Smooth muscle cell (in vitro differentiated cells): Measurements from ENCODE around the gene PHTF1. TPM values are rescaled to one million over a fixed set of nuclear protein-coding genes. Genes with fewer than 3 reads are reported as not detected.

ENCODE experiments used
- DNase-seq: peaks from one replicate; lab custom pipeline; 2025; ENCODE audit not compliant: unreplicated experiment; lab: John Stamatoyannopoulos, UW
- H2AFZ ChIP-seq: fragments of 200-600 bp; sonication (generic); 2 replicates; pipeline ENCODE4 v1.6.0; 2016; ENCODE audit warnings: antibody characterized with exemption, low read depth, mild to moderate bottlenecking
- H3F3A ChIP-seq: fragments of 200-600 bp; sonication (generic); 2 replicates; pipeline ENCODE4 v1.6.0; 2017; ENCODE audit warnings: antibody characterized with exemption, low read depth
- H3K27ac ChIP-seq: fragments of 200-600 bp; sonication (generic); 2 replicates; pipeline ENCODE4 v1.5.1; 2016; ENCODE audit warnings: low read depth, mild to moderate bottlenecking
- H3K27me3 ChIP-seq: fragments of 200-600 bp; sonication (generic); 2 replicates; pipeline ENCODE4 v1.6.1; 2016; ENCODE audit warnings: low read depth, mild to moderate bottlenecking
- H3K36me3 ChIP-seq: fragments of 200-600 bp; sonication (generic); 2 replicates; pipeline ENCODE4 v1.5.1; 2016; ENCODE audit warnings: low read depth
- H3K4me1 ChIP-seq: fragments of 200-600 bp; sonication (generic); 2 replicates; pipeline ENCODE4 v1.5.1; 2016; ENCODE audit warnings: low read depth
- H3K4me2 ChIP-seq: fragments of 200-600 bp; sonication (generic); 2 replicates; pipeline ENCODE4 v1.6.0; 2016; ENCODE audit warnings: mild to moderate bottlenecking
- H3K4me3 ChIP-seq: fragments of 200-600 bp; sonication (generic); 2 replicates; pipeline ENCODE4 v1.5.1; 2016; ENCODE audit warnings: mild to moderate bottlenecking
- H3K79me2 ChIP-seq: fragments of 200-600 bp; sonication (generic); 2 replicates; pipeline ENCODE4 v1.6.0; 2016; ENCODE audit warnings: low read depth, mild to moderate bottlenecking
- H3K9ac ChIP-seq: fragments of 200-600 bp; sonication (generic); 2 replicates; pipeline ENCODE4 v1.6.0; 2016; ENCODE audit warnings: low read depth
- H3K9me3 ChIP-seq: fragments of 200-600 bp; sonication (generic); replicated peaks from 2 replicates; pipeline ENCODE4 v1.5.1; 2016; ENCODE audit warnings: low read depth
- H4K20me1 ChIP-seq: fragments of 200-600 bp; sonication (generic); 2 replicates; pipeline ENCODE4 v1.6.0; 2016; ENCODE audit warnings: low read depth
- CTCF ChIP-seq: fragments of 200-600 bp; sonication (generic); IDR thresholded peaks from 2 replicates; pipeline ENCODE4 v1.5.1; 2017; ENCODE audit warnings: borderline replicate concordance, mild to moderate bottlenecking, antibody characterized with exemption; ENCODE audit not compliant: insufficient read depth, poor library complexity, severe bottlenecking
- WGBS: methylation state at CpG from one replicate; pipeline ENCODE4 v1.1.7; 2016; ENCODE audit warnings: low lambda C conversion rate; 5-methylcytosine and 5-hydroxymethylcytosine counted together
- polyA plus RNA-seq: library from polyadenylated mRNA; unstranded; fragments of >200 nt; fragmentation: Nextera tagmentation; extraction: Ambion mirVana; gene quantifications from 2 replicates; pipeline ENCODE4 v1.2.1, GENCODE V29; 2016
- total RNA-seq: library from RNA; depleted of rRNA; stranded (reverse); fragments of >200 nt; gene quantifications from 2 replicates; pipeline ENCODE4 v1.2.3, GENCODE V29; 2014

PHTF1 gene
- total and polyA plus RNA-seq, 2 experiments from 2014 or later = 23.9 to 25.4 TPM

DNA sequence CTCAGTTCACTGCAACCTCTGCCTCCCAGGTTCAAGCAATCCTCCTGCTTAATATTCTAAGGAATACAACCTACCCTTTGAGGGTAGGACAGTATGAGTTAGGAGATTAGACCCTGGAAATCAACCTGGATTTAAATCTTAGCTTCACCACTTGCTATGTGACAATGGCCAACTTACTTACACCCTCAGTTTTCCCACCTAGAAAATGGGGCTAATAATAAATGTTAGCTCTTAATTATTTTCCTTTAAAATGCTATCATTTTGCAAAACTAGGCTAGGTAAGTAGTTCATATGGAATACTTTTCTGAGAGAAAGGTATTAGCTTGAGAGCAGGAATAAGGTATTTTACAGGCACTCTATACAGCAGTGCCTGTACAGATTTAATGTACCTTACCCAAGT lies 110.8 kb downstream of the PHTF1 start:
- H3K9me3 ChIP-seq = no peaks in the 10 kb centered on the region
- no peak for DNase-seq
- TF ChIP-seq CTCF = no peak
- no peaks in the 10 kb centered on the region for H4K20me1 ChIP-seq
- no peaks in the 10 kb centered on the region for H3K27me3 ChIP-seq
- H3K36me3 ChIP-seq = no peaks in the 10 kb centered on the region
- no peak overlapping the region for H2AFZ ChIP-seq
- no peaks in the 10 kb centered on the region for H3K79me2 ChIP-seq
- H3K4me3 ChIP-seq = no peak overlapping the region
- H3F3A ChIP-seq = no peaks in the 10 kb centered on the region
- no peak overlapping the region for H3K4me2 ChIP-seq
- no peak overlapping the region for H3K9ac ChIP-seq
- no peaks in the 10 kb centered on the region for H3K4me1 ChIP-seq
- no peak overlapping the region for H3K27ac ChIP-seq

DNA sequence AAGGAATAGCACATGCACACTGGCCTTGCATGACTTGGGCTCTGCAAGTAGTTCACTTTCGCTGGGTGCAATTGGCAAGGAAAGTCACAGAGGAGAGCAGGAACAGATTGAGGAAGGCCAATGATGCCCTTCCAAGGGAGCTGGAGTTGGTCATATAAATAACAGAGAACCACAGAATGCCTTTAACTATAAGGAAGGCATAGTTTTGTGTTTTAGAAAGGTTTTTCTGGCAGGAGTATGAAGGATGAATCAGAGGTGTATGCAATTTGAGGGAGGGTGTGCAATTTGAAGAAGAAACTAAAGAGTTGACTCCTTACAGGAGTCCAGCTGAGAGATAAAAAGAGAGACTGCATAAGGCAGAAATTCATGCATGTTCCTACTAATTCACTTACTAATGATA lies 112.1 kb downstream of the PHTF1 start:
- H3K36me3 ChIP-seq = no peaks in the 10 kb centered on the region
- no peak overlapping the region for H3K4me2 ChIP-seq
- no peak overlapping the region for H3K27ac ChIP-seq
- no peaks in the 10 kb centered on the region for H3F3A ChIP-seq
- H3K79me2 ChIP-seq = no peaks in the 10 kb centered on the region
- H2AFZ ChIP-seq = no peak overlapping the region
- no peak for TF ChIP-seq CTCF
- no peak for DNase-seq
- no peaks in the 10 kb centered on the region for H3K9me3 ChIP-seq
- no peaks in the 10 kb centered on the region for H3K27me3 ChIP-seq
- no peak overlapping the region for H3K4me3 ChIP-seq
- no peaks in the 10 kb centered on the region for H4K20me1 ChIP-seq
- no peaks in the 10 kb centered on the region for H3K4me1 ChIP-seq
- 95% methylated on average over 1 of the region's 1 CpG for WGBS
- no peak overlapping the region for H3K9ac ChIP-seq

Other genes with a start within 250 kb of the PHTF1 start
- gene RSBN1, start 53.0 kb upstream of the PHTF1 start, total RNA-seq = 18.3 and 22.5 TPM in 2 replicates
- gene RSBN1, start 53.0 kb upstream of the PHTF1 start, polyA plus RNA-seq = 9.0 and 12.3 TPM in 2 replicates
- gene PTPN22, start 112.2 kb upstream of the PHTF1 start, total RNA-seq = not detected in 2 replicates
- gene PTPN22, start 112.2 kb upstream of the PHTF1 start, polyA plus RNA-seq = not detected in 2 replicates
- 0.13 TPM in 1 of 2 replicates, not detected in the other for gene BCL2L15, start 128.1 kb upstream of the PHTF1 start, total RNA-seq
- gene BCL2L15, start 128.1 kb upstream of the PHTF1 start, polyA plus RNA-seq = not detected in 2 replicates
- gene AP4B1, start 145.3 kb upstream of the PHTF1 start, total RNA-seq = 9.4 and 17.3 TPM in 2 replicates
- gene AP4B1, start 145.3 kb upstream of the PHTF1 start, polyA plus RNA-seq = 8.5 and 11.6 TPM in 2 replicates
- gene DCLRE1B, start 145.8 kb upstream of the PHTF1 start, total RNA-seq = 5.6 and 11.0 TPM in 2 replicates
- 5.9 and 6.6 TPM in 2 replicates for gene DCLRE1B, start 145.8 kb upstream of the PHTF1 start, polyA plus RNA-seq
- gene HIPK1, start 169.8 kb upstream of the PHTF1 start, total RNA-seq = 34.2 TPM in 2 replicates
- 11.4 and 12.0 TPM in 2 replicates for gene HIPK1, start 169.8 kb upstream of the PHTF1 start, polyA plus RNA-seq
- 220 and 274 TPM in 2 replicates for gene OLFML3, start 220.0 kb upstream of the PHTF1 start, total RNA-seq
- 256 and 308 TPM in 2 replicates for gene OLFML3, start 220.0 kb upstream of the PHTF1 start, polyA plus RNA-seq